WTC11 (cell line): Measurements from ENCODE around the gene ZNF750. TPM values are rescaled to one million over a fixed set of nuclear protein-coding genes. Genes with fewer than 3 reads are reported as not detected.

Experiments
- ATAC-seq: fragments of 200-7000 bp; cut with Tn5 transposase; 2 replicates; pipeline ENCODE4 v1.10.0; 2021; ENCODE audit warnings: mild to moderate bottlenecking, moderate library complexity
- CTCF ChIA-PET: fragments of 300-600 bp; sonication (Branson Sonifier 250); formaldehyde crosslinking; loops from one replicate; lab custom pipeline; 2021; ENCODE audit warnings: antibody characterized with exemption; lab: Charles Lee
- POLR2A ChIA-PET: fragments of 350-600 bp; sonication (Branson Sonifier 250); formaldehyde crosslinking; loops from one replicate; lab custom pipeline; 2021; ENCODE audit warnings: antibody characterized with exemption; lab: Charles Lee
- DNase-seq: peaks from one replicate; pipeline ENCODE4 v3.0.0; 2021; ENCODE audit warnings: low spot score
- H3K27ac Mint-ChIP-seq: 2 replicates; pipeline ENCODE4 v1.8.0; 2021; ENCODE audit warnings: mixed read lengths
- H3K27me3 Mint-ChIP-seq: 2 replicates; pipeline ENCODE4 v1.8.0; 2021; ENCODE audit warnings: low read depth, mild to moderate bottlenecking, moderate library complexity, mixed read lengths
- H3K36me3 Mint-ChIP-seq: 2 replicates; pipeline ENCODE4 v1.8.0; 2021; ENCODE audit warnings: mixed read lengths
- H3K4me1 Mint-ChIP-seq: 2 replicates; pipeline ENCODE4 v1.8.0; 2022; ENCODE audit warnings: mixed read lengths
- H3K4me3 Mint-ChIP-seq: 2 replicates; pipeline ENCODE4 v1.8.0; 2021; ENCODE audit warnings: mild to moderate bottlenecking, moderate library complexity, mixed read lengths
- H3K9me3 Mint-ChIP-seq: 2 replicates; pipeline ENCODE4 v1.8.0; 2021; ENCODE audit warnings: mixed read lengths
- CDX4 ChIP-seq: fragments of 250-450 bp; sonication (Bioruptor Pico); IDR thresholded peaks from 2 replicates; pipeline ENCODE4 v1.9.0; 2021; ENCODE audit warnings: moderate library complexity, mild to moderate bottlenecking, inconsistent platforms, borderline replicate concordance
- CREB1 ChIP-seq: sonication (generic); formaldehyde crosslinking; IDR thresholded peaks from 2 replicates; pipeline ENCODE4 v1.8.0; 2023; ENCODE audit warnings: mild to moderate bottlenecking, missing genetic modification reagents
- FOXP1 ChIP-seq: sonication (generic); formaldehyde crosslinking; IDR thresholded peaks from 2 replicates; pipeline ENCODE4 v1.8.0; 2022; ENCODE audit warnings: missing genetic modification reagents, mild to moderate bottlenecking, moderate library complexity, borderline replicate concordance
- GTF2I ChIP-seq: fragments of 250-450 bp; sonication (Bioruptor Pico); conservative IDR thresholded peaks from 2 replicates; pipeline ENCODE4 v1.4.0; 2021; ENCODE audit warnings: mild to moderate bottlenecking
- JAZF1 ChIP-seq: fragments of 250-450 bp; sonication (Bioruptor Pico); IDR thresholded peaks from 2 replicates; pipeline ENCODE4 v1.9.0; 2021; ENCODE audit warnings: moderate library complexity, mild to moderate bottlenecking, inconsistent platforms
- NR1H2 ChIP-seq: sonication (generic); formaldehyde crosslinking; IDR thresholded peaks from 2 replicates; pipeline ENCODE4 v1.9.0; 2021; ENCODE audit warnings: mild to moderate bottlenecking, moderate library complexity, missing genetic modification reagents
- NR3C1 ChIP-seq: sonication (generic); formaldehyde crosslinking; conservative IDR thresholded peaks from 2 replicates; pipeline ENCODE4 v1.8.1; 2023; ENCODE audit warnings: low read depth, mild to moderate bottlenecking, missing genetic modification reagents
- SP1 ChIP-seq: sonication (generic); formaldehyde crosslinking; conservative IDR thresholded peaks from 2 replicates; pipeline ENCODE4 v1.8.1; 2022; ENCODE audit warnings: missing genetic modification reagents
- ZBTB21 ChIP-seq: sonication (generic); formaldehyde crosslinking; IDR thresholded peaks from 2 replicates; pipeline ENCODE4 v1.8.1; 2023; ENCODE audit warnings: mild to moderate bottlenecking, missing genetic modification reagents, borderline replicate concordance
- ZNF121 ChIP-seq: sonication (generic); formaldehyde crosslinking; IDR thresholded peaks from 2 replicates; pipeline ENCODE4 v1.8.0; 2023; ENCODE audit warnings: missing genetic modification reagents
- ZNF317 ChIP-seq: sonication (generic); formaldehyde crosslinking; IDR thresholded peaks from 2 replicates; pipeline ENCODE4 v1.8.1; 2023; ENCODE audit warnings: low read depth, mild to moderate bottlenecking, moderate library complexity, missing genetic modification reagents, borderline replicate concordance
- ZNF396 ChIP-seq: fragments of 250-450 bp; sonication (Bioruptor Pico); IDR thresholded peaks from 2 replicates; pipeline ENCODE4 v1.8.0; 2021; ENCODE audit warnings: mild to moderate bottlenecking, moderate library complexity, borderline replicate concordance
- ZNF423 ChIP-seq: fragments of 250-450 bp; sonication (Bioruptor Pico); IDR thresholded peaks from 2 replicates; pipeline ENCODE4 v2.1.2; 2022; ENCODE audit warnings: mild to moderate bottlenecking, moderate library complexity
- total RNA-seq: library from RNA; stranded (reverse); gene quantifications from 3 replicates; pipeline ENCODE4 v1.2.3, GENCODE V29; 2021
- TF ChIP-seq, protein P1 (sequence below): sonication (generic); formaldehyde crosslinking; IDR thresholded peaks from 2 replicates; pipeline ENCODE4 v1.8.0; 2022; ENCODE audit warnings: missing genetic modification reagents
- TF ChIP-seq, protein P2 (sequence below): fragments of 250-450 bp; sonication (Bioruptor Pico); IDR thresholded peaks from 2 replicates; pipeline ENCODE4 v1.9.0; 2021; ENCODE audit warnings: mild to moderate bottlenecking, borderline replicate concordance
- TF ChIP-seq, protein P3 (sequence below): sonication (generic); formaldehyde crosslinking; IDR thresholded peaks from 2 replicates; pipeline ENCODE4 v1.8.0; 2022; ENCODE audit warnings: mild to moderate bottlenecking, missing genetic modification reagents
- TF ChIP-seq, protein P4 (sequence below): sonication (generic); formaldehyde crosslinking; IDR thresholded peaks from 2 replicates; pipeline ENCODE4 v1.8.0; 2022; ENCODE audit warnings: mild to moderate bottlenecking, missing genetic modification reagents
- TF ChIP-seq, protein P5 (sequence below): sonication (generic); formaldehyde crosslinking; IDR thresholded peaks from 2 replicates; pipeline ENCODE4 v1.8.1; 2023; ENCODE audit warnings: mild to moderate bottlenecking, moderate library complexity, missing genetic modification reagents

ZNF750 gene
- total RNA-seq, 1 experiment from 2014 or later = 0.04 TPM

DNA sequence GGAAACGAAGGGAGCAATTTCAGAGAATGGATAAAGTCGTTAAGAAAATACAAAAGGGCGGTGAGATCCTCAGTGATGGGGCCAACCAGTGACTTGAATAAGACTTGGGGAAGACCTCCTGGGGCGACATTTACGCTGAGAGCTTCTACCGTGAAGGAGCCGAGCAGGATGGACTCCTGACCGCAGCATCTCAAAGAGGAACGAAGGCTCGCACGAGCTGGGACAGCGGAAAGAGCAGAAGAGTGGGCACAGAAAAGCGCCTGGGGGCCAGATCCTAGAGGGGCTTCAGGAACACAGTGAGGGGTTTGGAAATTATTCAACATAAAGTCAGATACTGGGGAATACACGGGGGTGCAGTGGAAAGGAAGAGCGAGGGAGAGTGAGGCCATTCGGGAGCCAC lies 17.5 kb downstream of the ZNF750 start:
- ATAC-seq = peak; percentile 7; the same call in 1 of the 2 replicates
- ChIA-PET CTCF (interaction anchor here (0.6 to 1.7 kb wide), 3 partner anchors 14 to 154 kb away, joined by 3 to 9 read pairs (median 4); no protein-coding TSS in a partner anchor), POLR2A (no interaction called here)
- peaks cover 6% of the 10 kb centered on the region for H3K9me3 Mint-ChIP-seq
- H3K36me3 Mint-ChIP-seq = peaks cover 43% of the 10 kb centered on the region
- TF ChIP-seq, protein P1, sequence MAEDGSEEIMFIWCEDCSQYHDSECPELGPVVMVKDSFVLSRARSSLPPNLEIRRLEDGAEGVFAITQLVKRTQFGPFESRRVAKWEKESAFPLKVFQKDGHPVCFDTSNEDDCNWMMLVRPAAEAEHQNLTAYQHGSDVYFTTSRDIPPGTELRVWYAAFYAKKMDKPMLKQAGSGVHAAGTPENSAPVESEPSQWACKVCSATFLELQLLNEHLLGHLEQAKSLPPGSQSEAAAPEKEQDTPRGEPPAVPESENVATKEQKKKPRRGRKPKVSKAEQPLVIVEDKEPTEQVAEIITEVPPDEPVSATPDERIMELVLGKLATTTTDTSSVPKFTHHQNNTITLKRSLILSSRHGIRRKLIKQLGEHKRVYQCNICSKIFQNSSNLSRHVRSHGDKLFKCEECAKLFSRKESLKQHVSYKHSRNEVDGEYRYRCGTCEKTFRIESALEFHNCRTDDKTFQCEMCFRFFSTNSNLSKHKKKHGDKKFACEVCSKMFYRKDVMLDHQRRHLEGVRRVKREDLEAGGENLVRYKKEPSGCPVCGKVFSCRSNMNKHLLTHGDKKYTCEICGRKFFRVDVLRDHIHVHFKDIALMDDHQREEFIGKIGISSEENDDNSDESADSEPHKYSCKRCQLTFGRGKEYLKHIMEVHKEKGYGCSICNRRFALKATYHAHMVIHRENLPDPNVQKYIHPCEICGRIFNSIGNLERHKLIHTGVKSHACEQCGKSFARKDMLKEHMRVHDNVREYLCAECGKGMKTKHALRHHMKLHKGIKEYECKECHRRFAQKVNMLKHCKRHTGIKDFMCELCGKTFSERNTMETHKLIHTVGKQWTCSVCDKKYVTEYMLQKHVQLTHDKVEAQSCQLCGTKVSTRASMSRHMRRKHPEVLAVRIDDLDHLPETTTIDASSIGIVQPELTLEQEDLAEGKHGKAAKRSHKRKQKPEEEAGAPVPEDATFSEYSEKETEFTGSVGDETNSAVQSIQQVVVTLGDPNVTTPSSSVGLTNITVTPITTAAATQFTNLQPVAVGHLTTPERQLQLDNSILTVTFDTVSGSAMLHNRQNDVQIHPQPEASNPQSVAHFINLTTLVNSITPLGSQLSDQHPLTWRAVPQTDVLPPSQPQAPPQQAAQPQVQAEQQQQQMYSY (CRISPR knock-in tag) = no peak
- no peak for TF ChIP-seq GTF2I (CRISPR knock-in tag)
- TF ChIP-seq ZNF121 (CRISPR knock-in tag) = no peak
- TF ChIP-seq, protein P2, sequence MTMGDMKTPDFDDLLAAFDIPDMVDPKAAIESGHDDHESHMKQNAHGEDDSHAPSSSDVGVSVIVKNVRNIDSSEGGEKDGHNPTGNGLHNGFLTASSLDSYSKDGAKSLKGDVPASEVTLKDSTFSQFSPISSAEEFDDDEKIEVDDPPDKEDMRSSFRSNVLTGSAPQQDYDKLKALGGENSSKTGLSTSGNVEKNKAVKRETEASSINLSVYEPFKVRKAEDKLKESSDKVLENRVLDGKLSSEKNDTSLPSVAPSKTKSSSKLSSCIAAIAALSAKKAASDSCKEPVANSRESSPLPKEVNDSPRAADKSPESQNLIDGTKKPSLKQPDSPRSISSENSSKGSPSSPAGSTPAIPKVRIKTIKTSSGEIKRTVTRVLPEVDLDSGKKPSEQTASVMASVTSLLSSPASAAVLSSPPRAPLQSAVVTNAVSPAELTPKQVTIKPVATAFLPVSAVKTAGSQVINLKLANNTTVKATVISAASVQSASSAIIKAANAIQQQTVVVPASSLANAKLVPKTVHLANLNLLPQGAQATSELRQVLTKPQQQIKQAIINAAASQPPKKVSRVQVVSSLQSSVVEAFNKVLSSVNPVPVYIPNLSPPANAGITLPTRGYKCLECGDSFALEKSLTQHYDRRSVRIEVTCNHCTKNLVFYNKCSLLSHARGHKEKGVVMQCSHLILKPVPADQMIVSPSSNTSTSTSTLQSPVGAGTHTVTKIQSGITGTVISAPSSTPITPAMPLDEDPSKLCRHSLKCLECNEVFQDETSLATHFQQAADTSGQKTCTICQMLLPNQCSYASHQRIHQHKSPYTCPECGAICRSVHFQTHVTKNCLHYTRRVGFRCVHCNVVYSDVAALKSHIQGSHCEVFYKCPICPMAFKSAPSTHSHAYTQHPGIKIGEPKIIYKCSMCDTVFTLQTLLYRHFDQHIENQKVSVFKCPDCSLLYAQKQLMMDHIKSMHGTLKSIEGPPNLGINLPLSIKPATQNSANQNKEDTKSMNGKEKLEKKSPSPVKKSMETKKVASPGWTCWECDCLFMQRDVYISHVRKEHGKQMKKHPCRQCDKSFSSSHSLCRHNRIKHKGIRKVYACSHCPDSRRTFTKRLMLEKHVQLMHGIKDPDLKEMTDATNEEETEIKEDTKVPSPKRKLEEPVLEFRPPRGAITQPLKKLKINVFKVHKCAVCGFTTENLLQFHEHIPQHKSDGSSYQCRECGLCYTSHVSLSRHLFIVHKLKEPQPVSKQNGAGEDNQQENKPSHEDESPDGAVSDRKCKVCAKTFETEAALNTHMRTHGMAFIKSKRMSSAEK = no peak
- no peak for TF ChIP-seq FOXP1 (CRISPR knock-in tag)
- no peak for TF ChIP-seq SP1 (CRISPR knock-in tag)
- no peak for TF ChIP-seq ZNF317
- TF ChIP-seq CREB1 = no peak
- TF ChIP-seq NR3C1 (CRISPR knock-in tag) = no peak
- no peak for TF ChIP-seq ZNF396 (CRISPR knock-in tag)
- TF ChIP-seq, protein P3, sequence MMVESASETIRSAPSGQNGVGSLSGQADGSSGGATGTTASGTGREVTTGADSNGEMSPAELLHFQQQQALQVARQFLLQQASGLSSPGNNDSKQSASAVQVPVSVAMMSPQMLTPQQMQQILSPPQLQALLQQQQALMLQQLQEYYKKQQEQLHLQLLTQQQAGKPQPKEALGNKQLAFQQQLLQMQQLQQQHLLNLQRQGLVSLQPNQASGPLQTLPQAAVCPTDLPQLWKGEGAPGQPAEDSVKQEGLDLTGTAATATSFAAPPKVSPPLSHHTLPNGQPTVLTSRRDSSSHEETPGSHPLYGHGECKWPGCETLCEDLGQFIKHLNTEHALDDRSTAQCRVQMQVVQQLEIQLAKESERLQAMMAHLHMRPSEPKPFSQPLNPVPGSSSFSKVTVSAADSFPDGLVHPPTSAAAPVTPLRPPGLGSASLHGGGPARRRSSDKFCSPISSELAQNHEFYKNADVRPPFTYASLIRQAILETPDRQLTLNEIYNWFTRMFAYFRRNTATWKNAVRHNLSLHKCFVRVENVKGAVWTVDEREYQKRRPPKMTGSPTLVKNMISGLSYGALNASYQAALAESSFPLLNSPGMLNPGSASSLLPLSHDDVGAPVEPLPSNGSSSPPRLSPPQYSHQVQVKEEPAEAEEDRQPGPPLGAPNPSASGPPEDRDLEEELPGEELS (CRISPR knock-in tag) = no peak
- TF ChIP-seq ZBTB21 (CRISPR knock-in tag) = no peak
- peak overlapping the region; percentile 12; the same call in 1 of the 2 replicates for H3K4me3 Mint-ChIP-seq
- H3K27ac Mint-ChIP-seq = peak overlapping the region; percentile 73
- H3K27me3 Mint-ChIP-seq = no peaks in the 10 kb centered on the region
- no peak for DNase-seq
- H3K4me1 Mint-ChIP-seq = peaks cover 40% of the 10 kb centered on the region

- ChIA-PET CTCF (interaction anchor here (1.5 to 1.7 kb wide), 2 partner anchors 19 to 40 kb away, joined by 5 to 10 read pairs; no protein-coding TSS in a partner anchor), POLR2A (no interaction called here)
- peaks cover 5% of the 10 kb centered on the region for H3K9me3 Mint-ChIP-seq
- H3K4me3 Mint-ChIP-seq = no peak overlapping the region
- no peaks in the 10 kb centered on the region for H3K27me3 Mint-ChIP-seq
- ATAC-seq = no peak
- peaks cover 40% of the 10 kb centered on the region for H3K4me1 Mint-ChIP-seq
- H3K27ac Mint-ChIP-seq = no peak overlapping the region
- no peak for DNase-seq
- H3K36me3 Mint-ChIP-seq = peaks cover 45% of the 10 kb centered on the region
- TF ChIP-seq, protein P3 (CRISPR knock-in tag) = no peak
- no peak for TF ChIP-seq JAZF1 (CRISPR knock-in tag)
- TF ChIP-seq, protein P4, sequence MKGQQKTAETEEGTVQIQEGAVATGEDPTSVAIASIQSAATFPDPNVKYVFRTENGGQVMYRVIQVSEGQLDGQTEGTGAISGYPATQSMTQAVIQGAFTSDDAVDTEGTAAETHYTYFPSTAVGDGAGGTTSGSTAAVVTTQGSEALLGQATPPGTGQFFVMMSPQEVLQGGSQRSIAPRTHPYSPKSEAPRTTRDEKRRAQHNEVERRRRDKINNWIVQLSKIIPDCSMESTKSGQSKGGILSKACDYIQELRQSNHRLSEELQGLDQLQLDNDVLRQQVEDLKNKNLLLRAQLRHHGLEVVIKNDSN (CRISPR knock-in tag) = no peak
- no peak for TF ChIP-seq ZNF423 (CRISPR knock-in tag)
- TF ChIP-seq, protein P5, sequence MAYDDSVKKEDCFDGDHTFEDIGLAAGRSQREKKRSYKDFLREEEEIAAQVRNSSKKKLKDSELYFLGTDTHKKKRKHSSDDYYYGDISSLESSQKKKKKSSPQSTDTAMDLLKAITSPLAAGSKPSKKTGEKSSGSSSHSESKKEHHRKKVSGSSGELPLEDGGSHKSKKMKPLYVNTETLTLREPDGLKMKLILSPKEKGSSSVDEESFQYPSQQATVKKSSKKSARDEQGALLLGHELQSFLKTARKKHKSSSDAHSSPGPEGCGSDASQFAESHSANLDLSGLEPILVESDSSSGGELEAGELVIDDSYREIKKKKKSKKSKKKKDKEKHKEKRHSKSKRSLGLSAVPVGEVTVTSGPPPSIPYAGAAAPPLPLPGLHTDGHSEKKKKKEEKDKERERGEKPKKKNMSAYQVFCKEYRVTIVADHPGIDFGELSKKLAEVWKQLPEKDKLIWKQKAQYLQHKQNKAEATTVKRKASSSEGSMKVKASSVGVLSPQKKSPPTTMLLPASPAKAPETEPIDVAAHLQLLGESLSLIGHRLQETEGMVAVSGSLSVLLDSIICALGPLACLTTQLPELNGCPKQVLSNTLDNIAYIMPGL = no peak
- TF ChIP-seq CDX4 = no peak
- TF ChIP-seq NR1H2 (CRISPR knock-in tag) = no peak
Measured at GRCh38 chr17:82821554-82821953, 18.3 kb downstream of the ZNF750 start.
